Astrocyte (in vitro differentiated cells and primary cell): ENCODE results near the gene SEMA6C. TPM values are rescaled to one million over a fixed set of nuclear protein-coding genes. Genes with fewer than 3 reads are reported as not detected.

Experiments
- DNase-seq: peaks from one replicate; pipeline ENCODE4 v3.0.0-alpha.2; 2010; ENCODE audit warnings: low read depth
- FAIRE-seq: peaks from 2 replicates; lab custom pipeline; 2011; peaks lifted over from hg19 to GRCh38; lab: Jason Lieb, UNC
- H2AFZ ChIP-seq: 2 replicates; pipeline ENCODE4 v1.6.0; 2012; ENCODE audit warnings: low read depth, low read length, inconsistent platforms
- H3K27ac ChIP-seq: 2 replicates; pipeline ENCODE4 v1.5.1; 2011; ENCODE audit warnings: low read depth, low read length, inconsistent platforms
- H3K27me3 ChIP-seq: 2 replicates; pipeline ENCODE4 v1.6.0; 2011; ENCODE audit warnings: low read length, inconsistent platforms; ENCODE audit not compliant: insufficient read depth
- H3K36me3 ChIP-seq: 2 replicates; pipeline ENCODE4 v1.5.1; 2011; ENCODE audit warnings: low read length, inconsistent platforms; ENCODE audit not compliant: insufficient read depth
- H3K4me1 ChIP-seq: 2 replicates; pipeline ENCODE4 v1.5.1; 2011; ENCODE audit warnings: low read length, inconsistent platforms; ENCODE audit not compliant: insufficient read depth
- H3K4me2 ChIP-seq: 2 replicates; pipeline ENCODE4 v1.6.0; 2012; ENCODE audit warnings: low read length, inconsistent platforms
- H3K4me3 ChIP-seq: 2 replicates; pipeline ENCODE4 v1.5.1; 2011; ENCODE audit warnings: low read depth, mild to moderate bottlenecking, low read length, inconsistent platforms; ENCODE audit not compliant: insufficient read depth
- H3K79me2 ChIP-seq: 2 replicates; pipeline ENCODE4 v1.6.0; 2012; ENCODE audit warnings: mild to moderate bottlenecking, low read length, inconsistent platforms; ENCODE audit not compliant: insufficient read depth
- H3K9ac ChIP-seq: 2 replicates; pipeline ENCODE4 v1.6.0; 2012; ENCODE audit warnings: mild to moderate bottlenecking, low read length, inconsistent platforms
- H3K9me3 ChIP-seq: 2 replicates; pipeline ENCODE4 v1.5.1; 2012; ENCODE audit warnings: low read depth, mild to moderate bottlenecking, low read length, inconsistent platforms; ENCODE audit not compliant: insufficient read depth
- H4K20me1 ChIP-seq: 2 replicates; pipeline ENCODE4 v1.6.0; 2012; ENCODE audit warnings: low read length, inconsistent platforms; ENCODE audit not compliant: insufficient read depth
- H3K27ac Mint-ChIP-seq: one replicate; pipeline ENCODE4 v1.8.0; 2021; ENCODE audit warnings: mild to moderate bottlenecking, mixed read lengths; ENCODE audit not compliant: unreplicated experiment
- H3K27me3 Mint-ChIP-seq: one replicate; pipeline ENCODE4 v1.8.0; 2021; ENCODE audit warnings: low read depth, mixed read lengths; ENCODE audit not compliant: unreplicated experiment
- H3K36me3 Mint-ChIP-seq: one replicate; pipeline ENCODE4 v1.8.0; 2021; ENCODE audit warnings: low read depth, mixed read lengths; ENCODE audit not compliant: unreplicated experiment
- H3K4me1 Mint-ChIP-seq: one replicate; pipeline ENCODE4 v1.8.0; 2021; ENCODE audit warnings: low read depth, mixed read lengths; ENCODE audit not compliant: unreplicated experiment
- H3K4me3 Mint-ChIP-seq: one replicate; pipeline ENCODE4 v1.8.0; 2021; ENCODE audit warnings: mild to moderate bottlenecking, moderate library complexity, mixed read lengths; ENCODE audit not compliant: unreplicated experiment
- H3K9me3 Mint-ChIP-seq: one replicate; pipeline ENCODE4 v1.8.0; 2021; ENCODE audit warnings: mild to moderate bottlenecking, mixed read lengths; ENCODE audit not compliant: unreplicated experiment
- CTCF ChIP-seq: IDR thresholded peaks from 2 replicates; pipeline ENCODE4 v1.5.1; 2011; ENCODE audit warnings: low read depth, mild to moderate bottlenecking, inconsistent platforms, low read length, moderate library complexity; ENCODE audit not compliant: insufficient read depth
- EZH2 ChIP-seq: IDR thresholded peaks from 2 replicates; pipeline ENCODE4 v1.6.1; 2012; ENCODE audit warnings: mild to moderate bottlenecking, low read length, inconsistent platforms; ENCODE audit not compliant: insufficient read depth
- total RNA-seq: library from RNA; stranded (reverse); gene quantifications from 2 replicates; pipeline ENCODE4 v1.2.1, GENCODE V29; 2021

Gene SEMA6C
- total RNA-seq, 1 donor from 2014 or later = 7.4 TPM

GRCh38 chr1:151156515-151156819 is 10.0 kb upstream of the SEMA6C start, which contains the start of gene TNFAIP8L2:
Gene TNFAIP8L2 (plus strand): TSS chr1:151156649. CDS start chr1:151158698, 2,049 bp downstream.
- Histone ChIP-seq H3K9me3 (no peaks in the 10 kb centered on the region), H3K36me3 (peaks cover 9% of the 10 kb centered on the region), H3K4me1 (no peaks in the 10 kb centered on the region), H3K4me2 (no peak within 1 kb of the TSS), H4K20me1 (peaks cover 4% of the 10 kb centered on the region), H3K4me3 (no peak within 1 kb of the TSS), H3K27me3 (no peaks in the 10 kb centered on the region), H3K79me2 (no peaks in the 10 kb centered on the region), H3K27ac (no peak within 1 kb of the TSS), H2AFZ (no peak within 1 kb of the TSS), H3K9ac (no peak within 1 kb of the TSS)
- FAIRE-seq = no peak
- TF ChIP-seq EZH2 = no peak
- no peak for TF ChIP-seq CTCF
- H3K36me3 Mint-ChIP-seq = peaks cover 9% of the 10 kb centered on the region
- H3K9me3 Mint-ChIP-seq = no peaks in the 10 kb centered on the region
- no peaks in the 10 kb centered on the region for H3K4me1 Mint-ChIP-seq
- no peak within 1 kb of the TSS for H3K4me3 Mint-ChIP-seq
- no peak within 1 kb of the TSS for H3K27ac Mint-ChIP-seq
- no peak for DNase-seq
- no peaks in the 10 kb centered on the region for H3K27me3 Mint-ChIP-seq

- H3K36me3 Mint-ChIP-seq = peaks cover 5% of the 10 kb centered on the region
- no peak for FAIRE-seq
- H3K4me1 ChIP-seq = peaks cover 14% of the 10 kb centered on the region
- H3K4me3 ChIP-seq = no peak overlapping the region
- peaks cover 16% of the 10 kb centered on the region for H3K4me1 Mint-ChIP-seq
- H3K9me3 ChIP-seq = no peaks in the 10 kb centered on the region
- H3K27me3 ChIP-seq = peaks cover 2% of the 10 kb centered on the region
- H3K36me3 ChIP-seq = no peaks in the 10 kb centered on the region
- no peaks in the 10 kb centered on the region for H3K9me3 Mint-ChIP-seq
- no peak overlapping the region for H3K27ac ChIP-seq
- no peak overlapping the region for H3K9ac ChIP-seq
- DNase-seq = no peak
- no peak overlapping the region for H3K4me2 ChIP-seq
- peaks cover 12% of the 10 kb centered on the region for H4K20me1 ChIP-seq
- TF ChIP-seq EZH2 (no peak), CTCF (no peak)
- H2AFZ ChIP-seq = no peak overlapping the region
- H3K4me3 Mint-ChIP-seq = no peak overlapping the region
- no peaks in the 10 kb centered on the region for H3K79me2 ChIP-seq
- H3K27me3 Mint-ChIP-seq = peaks cover 18% of the 10 kb centered on the region
- H3K27ac Mint-ChIP-seq = peak overlapping the region; percentile 77
Observed at GRCh38 chr1:151147665-151148064, 1.2 kb upstream of the SEMA6C start.

- Histone ChIP-seq H3K27me3 (peaks cover 2% of the 10 kb centered on the region), H3K36me3 (no peaks in the 10 kb centered on the region), H3K4me3 (peak overlapping the region; percentile 71), H3K9me3 (no peaks in the 10 kb centered on the region), H3K79me2 (no peaks in the 10 kb centered on the region), H4K20me1 (peaks cover 12% of the 10 kb centered on the region), H3K27ac (peak overlapping the region; percentile 1), H2AFZ (peak overlapping the region; percentile 80), H3K9ac (peak overlapping the region; percentile 81), H3K4me1 (peaks cover 14% of the 10 kb centered on the region), H3K4me2 (peak overlapping the region; percentile 84)
- peaks cover 16% of the 10 kb centered on the region for H3K4me1 Mint-ChIP-seq
- H3K9me3 Mint-ChIP-seq = no peaks in the 10 kb centered on the region
- peaks cover 18% of the 10 kb centered on the region for H3K27me3 Mint-ChIP-seq
- TF ChIP-seq EZH2 = no peak
- TF ChIP-seq CTCF = no peak
- peak overlapping the region; percentile 85 for H3K27ac Mint-ChIP-seq
- DNase-seq (no peak), FAIRE-seq (no peak)
- H3K36me3 Mint-ChIP-seq = peaks cover 5% of the 10 kb centered on the region
- peak overlapping the region; percentile 91 for H3K4me3 Mint-ChIP-seq
Observed at GRCh38 chr1:151147132-151147503, 687 bp upstream of the SEMA6C start.
